ENCODE data around the gene LUZP4. TPM values are rescaled to one million over a fixed set of nuclear protein-coding genes. Genes with fewer than 3 reads are reported as not detected.
"Not testable (repeated sequence)": the region's sequence is repeated elsewhere in the genome, so short reads cannot be mapped to it uniquely, and the experiment has no call there.

Gene LUZP4
- polyA plus RNA-seq (ENCODE audit: insufficient read depth in 1 of 5, insufficient read length in 5 of 5, low replicate concordance in 1 of 5): not detected
- long read RNA-seq, donor 1: 0 reads
- long read RNA-seq, donor 2: 0 reads
- long read RNA-seq, donor 3: 0 reads
- long read RNA-seq, donor 4: 0 reads
- long read RNA-seq, donor 5: 0 reads
- long read RNA-seq, donor 6: 0 reads
- long read RNA-seq, donor 7: 0 reads
- long read RNA-seq, donor 8: 0 reads

GRCh38 chrX:115289465-115289864, at the start of gene LUZP4:
TSS of gene LUZP4 (plus strand) at chrX:115289715. CDS start at chrX:115289760, 45 bp downstream.
- DNase-seq: no peak

GRCh38 chrX:115251458-115252233, 37.9 kb upstream of the LUZP4 start:
- no peak for DNase-seq

- DNase-seq: no peak
Observed at GRCh38 chrX:115255003-115255402, 34.5 kb upstream of the LUZP4 start.

- DNase-seq: no peak
Observed at GRCh38 chrX:115257711-115258110, 31.8 kb upstream of the LUZP4 start.

- DNase-seq: no peak
Observed at GRCh38 chrX:115259238-115259875, 30.2 kb upstream of the LUZP4 start.

GRCh38 chrX:115260330-115260729, 29.2 kb upstream of the LUZP4 start:
- DNase-seq: no peak

- DNase-seq: no peak
Observed at GRCh38 chrX:115261148-115261547, 28.4 kb upstream of the LUZP4 start.

GRCh38 chrX:115264009-115264408, 25.5 kb upstream of the LUZP4 start:
- no peak for DNase-seq

GRCh38 chrX:115266300-115266699, 23.2 kb upstream of the LUZP4 start:
- DNase-seq: no peak

GRCh38 chrX:115268421-115268820, 21.1 kb upstream of the LUZP4 start:
- no peak for DNase-seq

- no peak for DNase-seq
Observed at GRCh38 chrX:115269051-115269683, 20.3 kb upstream of the LUZP4 start.

- peak in 1 of 2 donors; percentile 11 for DNase-seq
Observed at GRCh38 chrX:115284877-115285276, 4.6 kb upstream of the LUZP4 start.

GRCh38 chrX:115297189-115297588, 7.7 kb downstream of the LUZP4 start:
- no peak for DNase-seq

- no peak for DNase-seq
Observed at GRCh38 chrX:115311139-115311538, 21.6 kb downstream of the LUZP4 start.

GRCh38 chrX:115311601-115312001, 22.1 kb downstream of the LUZP4 start:
- no peak for DNase-seq

- no peak for DNase-seq
Observed at GRCh38 chrX:115318139-115318538, 28.6 kb downstream of the LUZP4 start.

GRCh38 chrX:115322375-115322774, 32.9 kb downstream of the LUZP4 start:
- no peak for DNase-seq

GRCh38 chrX:115324194-115324593, 34.7 kb downstream of the LUZP4 start:
- peak; percentile 51 to 57 for DNase-seq

- DNase-seq: not testable (repeated sequence)
Observed at GRCh38 chrX:115329282-115329681, 39.8 kb downstream of the LUZP4 start.

GRCh38 chrX:115330498-115331168, 41.1 kb downstream of the LUZP4 start:
- DNase-seq: peak; percentile 65 to 74

- DNase-seq: no peak
Observed at GRCh38 chrX:115332832-115333231, 43.3 kb downstream of the LUZP4 start.

- DNase-seq: no peak
Observed at GRCh38 chrX:115333446-115333845, 43.9 kb downstream of the LUZP4 start.
